Measurements from ENCODE around the gene GRSF1. TPM values are rescaled to one million over a fixed set of nuclear protein-coding genes. Genes with fewer than 3 reads are reported as not detected.
"Not testable (repeated sequence)": the region's sequence is repeated elsewhere in the genome, so short reads cannot be mapped to it uniquely, and the experiment has no call there.

GRSF1 gene
- total and polyA plus RNA-seq, 2 of the 13 experiments (the other 11 are each of a cell fraction or from before 2014, with no cell fraction given), result 66.5 to 103 TPM

DNA sequence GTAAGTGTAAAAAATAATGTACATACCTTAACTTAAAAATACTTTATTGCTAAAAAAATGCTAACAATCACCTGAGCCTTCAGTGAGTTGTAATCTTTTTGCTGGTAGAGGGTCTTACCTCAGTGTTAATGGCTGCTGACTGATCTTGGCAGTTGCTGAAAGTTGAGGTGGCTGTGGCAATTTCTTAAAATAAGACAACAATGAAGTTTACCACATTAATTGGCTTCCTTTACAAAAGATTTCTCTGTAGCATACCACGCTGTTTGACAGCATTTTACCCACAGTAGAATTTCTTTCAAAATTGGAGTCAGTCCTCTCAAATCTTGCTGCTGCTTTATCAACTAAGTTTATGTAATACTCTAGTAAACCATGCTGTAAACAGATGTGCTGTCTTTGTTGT lies 70.3 kb downstream of the GRSF1 start:
- DNase-seq (ENCODE audit: low spot score); H3K79me2 ChIP-seq (ENCODE audit: insufficient read depth, low read length); in situ Hi-C loops (cut with HindIII; ENCODE audit: extremely low pct_ligation_motif_present, low pct_unique_long_range_greater_than_20kb); POLR2A ChIA-PET; H4K20me1 ChIP-seq (ENCODE audit: insufficient read depth, low read length); ATAC-seq; BruUV-seq (replicated peaks); intact Hi-C loops (cut with micrococcal nuclease; ENCODE audit: unreplicated experiment); FAIRE-seq; CTCF ChIA-PET (ENCODE audit: low intra/inter-chr PET ratio, low total read pairs); H3K4me3 ChIP-seq (replicated peaks in 1 of 3; ENCODE audit: insufficient read depth in 1 of 3, low read depth in 2 of 3, low read length in 3 of 3); H3K27me3 ChIP-seq (ENCODE audit: control insufficient read depth in 1 of 2, insufficient read depth in 2 of 2, low read length in 2 of 2); H3K9me3 ChIP-seq (ENCODE audit: low read length); H3K4me1 ChIP-seq (ENCODE audit: insufficient read depth, low read length); H3K4me2 ChIP-seq (ENCODE audit: low read depth, low read length); H3K9ac ChIP-seq (ENCODE audit: insufficient read depth, low read depth, low read length); H3K27ac ChIP-seq (ENCODE audit: extremely low read length, insufficient read depth, low read length); H2AFZ ChIP-seq (ENCODE audit: low read length): not testable (repeated sequence)
- 95% methylated on average over 1 of the region's 1 CpG for WGBS (ENCODE audit: low lambda C conversion rate)
- H3K36me3 ChIP-seq (replicated peaks in 1 of 2; ENCODE audit: control insufficient read depth in 1 of 2, insufficient read depth in 2 of 2, low read length in 2 of 2), result peaks cover 1 to 27% of the 10 kb centered on the region in 2 experiments; a peak in 2 of 5 replicates

DNA sequence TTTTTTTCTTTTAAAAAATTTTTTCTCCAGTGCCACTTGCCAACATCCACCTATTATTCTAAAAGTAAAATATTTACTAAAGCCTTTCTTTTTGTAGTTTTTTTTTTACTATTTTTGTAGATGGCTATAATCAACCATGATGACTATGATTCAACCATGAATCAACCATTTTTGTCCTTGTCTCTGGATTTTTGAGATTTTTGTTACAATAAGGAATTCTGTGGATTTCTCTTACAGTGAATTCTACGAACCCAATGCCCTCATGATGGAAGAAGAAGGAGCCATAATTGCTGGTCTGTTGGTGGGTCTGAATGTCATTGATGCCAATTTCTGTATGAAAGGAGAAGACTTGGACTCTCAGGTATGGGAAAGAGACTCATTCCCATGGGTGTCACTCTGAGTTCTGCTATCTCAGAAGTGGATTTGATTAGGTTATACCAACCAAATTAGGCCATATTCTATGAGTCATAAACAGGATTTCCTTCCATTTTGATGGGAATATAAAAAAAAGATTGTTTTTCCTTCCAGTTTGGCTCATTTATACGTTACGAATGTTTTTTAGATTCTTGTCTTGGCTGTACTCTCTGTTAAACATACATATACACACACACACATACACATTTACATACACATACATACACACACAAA lies 71.3 kb downstream of the GRSF1 start:
- Histone ChIP-seq H3K79me2 (ENCODE audit: insufficient read depth, low read length) (no peaks in the 10 kb centered on the region), H3K9me3 (ENCODE audit: low read length) (no peaks in the 10 kb centered on the region), H3K4me3 (replicated peaks in 1 of 3; ENCODE audit: insufficient read depth in 1 of 3, low read depth in 2 of 3, low read length in 3 of 3) (no peak overlapping the region), H3K27me3 (ENCODE audit: control insufficient read depth in 1 of 2, insufficient read depth in 2 of 2, low read length in 2 of 2) (no peaks in the 10 kb centered on the region), H3K36me3 (replicated peaks in 1 of 2; ENCODE audit: control insufficient read depth in 1 of 2, insufficient read depth in 2 of 2, low read length in 2 of 2) (peaks cover 1 to 31% of the 10 kb centered on the region in 2 experiments; a peak in 3 of 5 replicates), H3K9ac (ENCODE audit: insufficient read depth, low read depth, low read length) (no peak overlapping the region), H3K27ac (ENCODE audit: extremely low read length, insufficient read depth, low read length) (no peak overlapping the region), H4K20me1 (ENCODE audit: insufficient read depth, low read length) (no peaks in the 10 kb centered on the region), H3K4me1 (ENCODE audit: insufficient read depth, low read length) (no peaks in the 10 kb centered on the region), H3K4me2 (ENCODE audit: low read depth, low read length) (no peak overlapping the region), H2AFZ (ENCODE audit: low read length) (no peak overlapping the region)
- in situ Hi-C loops (cut with HindIII; ENCODE audit: extremely low pct_ligation_motif_present, low pct_unique_long_range_greater_than_20kb) (no loop called here), intact Hi-C loops (cut with micrococcal nuclease; ENCODE audit: unreplicated experiment) (no loop called here)
- ChIA-PET POLR2A (no interaction called here), CTCF (ENCODE audit: low intra/inter-chr PET ratio, low total read pairs) (no interaction called here)
- no TSS peak for BruUV-seq (replicated peaks)
- FAIRE-seq (no peak), ATAC-seq (no peak), DNase-seq (ENCODE audit: low spot score) (no peak)
- 96% methylated on average over 3 of the region's 3 CpGs for WGBS (ENCODE audit: low lambda C conversion rate)
- TF ChIP-seq ZFP36L2 (CRISPR knock-in tag; IDR thresholded peaks at IDR 0.05), result no peak
- TF ChIP-seq, protein P1, sequence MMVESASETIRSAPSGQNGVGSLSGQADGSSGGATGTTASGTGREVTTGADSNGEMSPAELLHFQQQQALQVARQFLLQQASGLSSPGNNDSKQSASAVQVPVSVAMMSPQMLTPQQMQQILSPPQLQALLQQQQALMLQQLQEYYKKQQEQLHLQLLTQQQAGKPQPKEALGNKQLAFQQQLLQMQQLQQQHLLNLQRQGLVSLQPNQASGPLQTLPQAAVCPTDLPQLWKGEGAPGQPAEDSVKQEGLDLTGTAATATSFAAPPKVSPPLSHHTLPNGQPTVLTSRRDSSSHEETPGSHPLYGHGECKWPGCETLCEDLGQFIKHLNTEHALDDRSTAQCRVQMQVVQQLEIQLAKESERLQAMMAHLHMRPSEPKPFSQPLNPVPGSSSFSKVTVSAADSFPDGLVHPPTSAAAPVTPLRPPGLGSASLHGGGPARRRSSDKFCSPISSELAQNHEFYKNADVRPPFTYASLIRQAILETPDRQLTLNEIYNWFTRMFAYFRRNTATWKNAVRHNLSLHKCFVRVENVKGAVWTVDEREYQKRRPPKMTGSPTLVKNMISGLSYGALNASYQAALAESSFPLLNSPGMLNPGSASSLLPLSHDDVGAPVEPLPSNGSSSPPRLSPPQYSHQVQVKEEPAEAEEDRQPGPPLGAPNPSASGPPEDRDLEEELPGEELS (CRISPR knock-in tag; IDR thresholded peaks at IDR 0.05), result no peak
- TF ChIP-seq, protein P2, sequence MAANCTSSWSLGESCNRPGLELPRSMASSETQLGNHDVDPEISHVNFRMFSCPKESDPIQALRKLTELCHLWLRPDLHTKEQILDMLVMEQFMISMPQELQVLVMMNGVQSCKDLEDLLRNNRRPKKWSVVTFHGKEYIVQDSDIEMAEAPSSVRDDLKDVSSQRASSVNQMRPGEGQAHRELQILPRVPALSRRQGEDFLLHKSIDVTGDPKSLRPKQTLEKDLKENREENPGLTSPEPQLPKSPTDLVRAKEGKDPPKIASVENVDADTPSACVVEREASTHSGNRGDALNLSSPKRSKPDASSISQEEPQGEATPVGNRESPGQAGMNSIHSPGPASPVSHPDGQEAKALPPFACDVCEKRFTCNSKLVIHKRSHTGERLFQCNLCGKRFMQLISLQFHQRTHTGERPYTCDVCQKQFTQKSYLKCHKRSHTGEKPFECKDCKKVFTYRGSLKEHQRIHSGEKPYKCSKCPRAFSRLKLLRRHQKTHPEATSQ (CRISPR knock-in tag; IDR thresholded peaks at IDR 0.05; ENCODE audit: borderline replicate concordance), result no peak
- no peak for TF ChIP-seq SRSF4 (IDR thresholded peaks at IDR 0.05; ENCODE audit: low read depth, low read length, poor library complexity, severe bottlenecking)
- no peak for TF ChIP-seq PCBP1 (IDR thresholded peaks at IDR 0.05; ENCODE audit: borderline replicate concordance, low read depth, low read length)
- TF ChIP-seq, protein P3, sequence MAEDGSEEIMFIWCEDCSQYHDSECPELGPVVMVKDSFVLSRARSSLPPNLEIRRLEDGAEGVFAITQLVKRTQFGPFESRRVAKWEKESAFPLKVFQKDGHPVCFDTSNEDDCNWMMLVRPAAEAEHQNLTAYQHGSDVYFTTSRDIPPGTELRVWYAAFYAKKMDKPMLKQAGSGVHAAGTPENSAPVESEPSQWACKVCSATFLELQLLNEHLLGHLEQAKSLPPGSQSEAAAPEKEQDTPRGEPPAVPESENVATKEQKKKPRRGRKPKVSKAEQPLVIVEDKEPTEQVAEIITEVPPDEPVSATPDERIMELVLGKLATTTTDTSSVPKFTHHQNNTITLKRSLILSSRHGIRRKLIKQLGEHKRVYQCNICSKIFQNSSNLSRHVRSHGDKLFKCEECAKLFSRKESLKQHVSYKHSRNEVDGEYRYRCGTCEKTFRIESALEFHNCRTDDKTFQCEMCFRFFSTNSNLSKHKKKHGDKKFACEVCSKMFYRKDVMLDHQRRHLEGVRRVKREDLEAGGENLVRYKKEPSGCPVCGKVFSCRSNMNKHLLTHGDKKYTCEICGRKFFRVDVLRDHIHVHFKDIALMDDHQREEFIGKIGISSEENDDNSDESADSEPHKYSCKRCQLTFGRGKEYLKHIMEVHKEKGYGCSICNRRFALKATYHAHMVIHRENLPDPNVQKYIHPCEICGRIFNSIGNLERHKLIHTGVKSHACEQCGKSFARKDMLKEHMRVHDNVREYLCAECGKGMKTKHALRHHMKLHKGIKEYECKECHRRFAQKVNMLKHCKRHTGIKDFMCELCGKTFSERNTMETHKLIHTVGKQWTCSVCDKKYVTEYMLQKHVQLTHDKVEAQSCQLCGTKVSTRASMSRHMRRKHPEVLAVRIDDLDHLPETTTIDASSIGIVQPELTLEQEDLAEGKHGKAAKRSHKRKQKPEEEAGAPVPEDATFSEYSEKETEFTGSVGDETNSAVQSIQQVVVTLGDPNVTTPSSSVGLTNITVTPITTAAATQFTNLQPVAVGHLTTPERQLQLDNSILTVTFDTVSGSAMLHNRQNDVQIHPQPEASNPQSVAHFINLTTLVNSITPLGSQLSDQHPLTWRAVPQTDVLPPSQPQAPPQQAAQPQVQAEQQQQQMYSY (CRISPR knock-in tag; IDR thresholded peaks at IDR 0.05), result no peak
- TF ChIP-seq, protein P4, sequence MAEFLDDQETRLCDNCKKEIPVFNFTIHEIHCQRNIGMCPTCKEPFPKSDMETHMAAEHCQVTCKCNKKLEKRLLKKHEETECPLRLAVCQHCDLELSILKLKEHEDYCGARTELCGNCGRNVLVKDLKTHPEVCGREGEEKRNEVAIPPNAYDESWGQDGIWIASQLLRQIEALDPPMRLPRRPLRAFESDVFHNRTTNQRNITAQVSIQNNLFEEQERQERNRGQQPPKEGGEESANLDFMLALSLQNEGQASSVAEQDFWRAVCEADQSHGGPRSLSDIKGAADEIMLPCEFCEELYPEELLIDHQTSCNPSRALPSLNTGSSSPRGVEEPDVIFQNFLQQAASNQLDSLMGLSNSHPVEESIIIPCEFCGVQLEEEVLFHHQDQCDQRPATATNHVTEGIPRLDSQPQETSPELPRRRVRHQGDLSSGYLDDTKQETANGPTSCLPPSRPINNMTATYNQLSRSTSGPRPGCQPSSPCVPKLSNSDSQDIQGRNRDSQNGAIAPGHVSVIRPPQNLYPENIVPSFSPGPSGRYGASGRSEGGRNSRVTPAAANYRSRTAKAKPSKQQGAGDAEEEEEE (CRISPR knock-in tag; IDR thresholded peaks at IDR 0.05; ENCODE audit: borderline replicate concordance), result no peak
